SU-DHL-6 (cell line): Measurements from ENCODE around the gene EHMT2.

Experiments
- CTCF ChIP-seq: fragments of 200-600 bp; sonication (generic); IDR thresholded peaks from one replicate; pipeline ENCODE4 v1.5.1; 2017; ENCODE audit warnings: antibody characterized with exemption, mild to moderate bottlenecking, low read length, moderate library complexity; ENCODE audit not compliant: insufficient read depth, poor library complexity, severe bottlenecking
- EZH2phosphoT487 ChIP-seq: fragments of 200-600 bp; sonication (generic), shearing (Covaris generic); conservative IDR thresholded peaks from 2 replicates; pipeline ENCODE4 v1.6.1; 2018; ENCODE audit warnings: mild to moderate bottlenecking, antibody characterized with exemption, low read length, moderate library complexity, mixed read lengths

DNA sequence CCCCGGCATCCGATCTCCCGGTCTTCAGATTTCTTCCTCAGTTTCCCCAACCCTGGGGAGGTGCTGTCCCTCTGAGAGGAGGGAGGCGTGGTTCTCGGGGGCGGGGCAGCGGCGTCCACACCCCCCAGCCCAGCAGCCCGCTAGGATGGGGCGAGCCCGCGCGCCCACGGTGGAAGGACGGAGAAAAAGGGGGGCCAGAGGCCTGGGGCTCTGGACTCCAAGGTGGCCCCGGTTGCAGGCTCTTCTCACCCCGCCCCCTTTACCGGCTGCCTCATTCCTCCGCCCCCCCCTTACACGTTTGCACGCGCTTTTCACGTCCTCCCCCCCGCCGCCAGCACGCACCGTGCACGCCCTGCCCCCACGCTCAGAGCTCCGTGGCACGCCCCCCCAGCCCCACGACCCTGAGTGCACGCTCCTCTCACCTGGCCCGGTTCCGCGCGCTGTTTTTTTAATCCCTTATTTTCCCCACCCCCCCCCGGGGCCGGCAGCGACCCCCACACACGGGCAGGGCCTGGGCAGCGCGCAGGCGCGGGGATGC, 4.0 kb upstream of the EHMT2 start:
- TF ChIP-seq CTCF (no peak), EZH2phosphoT487 (no peak)
